ENCODE data around the gene EMD.

The EMD gene

GRCh38 chrX:154354516-154354915 is 24.6 kb upstream of the EMD start:
- H3K36me3 ChIP-seq (ENCODE audit: control insufficient read depth, low read length): peaks cover 11% of the 10 kb centered on the region; the same call in 1 of the 2 replicates
- TF ChIP-seq EZH2phosphoT487 (IDR thresholded peaks at IDR 0.05; ENCODE audit: borderline replicate concordance, low read length) (no peak), CTCF (IDR thresholded peaks at IDR 0.05; ENCODE audit: low read depth, low read length, poor library complexity, severe bottlenecking) (no peak)

GRCh38 chrX:154355094-154355775 is 23.9 kb upstream of the EMD start:
- Histone ChIP-seq H3K36me3 (ENCODE audit: control insufficient read depth, low read length) (peaks cover 11% of the 10 kb centered on the region; the same call in 1 of the 2 replicates), H3K9me3 (ENCODE audit: control insufficient read depth, insufficient read depth, low read length) (no peaks in the 10 kb centered on the region), H3K27me3 (ENCODE audit: control insufficient read depth, low read length) (no peaks in the 10 kb centered on the region), H4K20me1 (ENCODE audit: control insufficient read depth, insufficient read depth, low read depth, low read length) (no peaks in the 10 kb centered on the region), H3F3A (ENCODE audit: control insufficient read depth, insufficient read depth) (no peaks in the 10 kb centered on the region), H3K4me3 (ENCODE audit: low read length) (no peak overlapping the region), H3K27ac (ENCODE audit: low read depth, low read length) (no peak overlapping the region), H3K4me2 (ENCODE audit: low read length) (no peak overlapping the region), H3K79me2 (ENCODE audit: control insufficient read depth, low read length) (no peaks in the 10 kb centered on the region), H3K4me1 (ENCODE audit: control insufficient read depth, low read length) (no peaks in the 10 kb centered on the region), H3K9me2 (replicated peaks; ENCODE audit: control insufficient read depth, low read length) (no peaks in the 10 kb centered on the region)
- TF ChIP-seq EZH2phosphoT487 (IDR thresholded peaks at IDR 0.05; ENCODE audit: borderline replicate concordance, low read length) (no peak), CTCF (IDR thresholded peaks at IDR 0.05; ENCODE audit: low read depth, low read length, poor library complexity, severe bottlenecking) (no peak)

More at GRCh38 chrX:154354516-154354915, 24.6 kb upstream of the EMD start:
- Histone ChIP-seq H3F3A (ENCODE audit: control insufficient read depth, insufficient read depth) (no peaks in the 10 kb centered on the region), H4K20me1 (ENCODE audit: control insufficient read depth, insufficient read depth, low read depth, low read length) (no peaks in the 10 kb centered on the region), H3K4me3 (ENCODE audit: low read length) (no peak overlapping the region), H3K4me2 (ENCODE audit: low read length) (no peak overlapping the region), H3K9me3 (ENCODE audit: control insufficient read depth, insufficient read depth, low read length) (no peaks in the 10 kb centered on the region), H3K27ac (ENCODE audit: low read depth, low read length) (no peak overlapping the region), H3K27me3 (ENCODE audit: control insufficient read depth, low read length) (no peaks in the 10 kb centered on the region), H3K4me1 (ENCODE audit: control insufficient read depth, low read length) (no peaks in the 10 kb centered on the region), H3K9me2 (replicated peaks; ENCODE audit: control insufficient read depth, low read length) (no peaks in the 10 kb centered on the region), H3K79me2 (ENCODE audit: control insufficient read depth, low read length) (no peaks in the 10 kb centered on the region)

GRCh38 chrX:154355776-154356140 is 23.3 kb upstream of the EMD start:
- Histone ChIP-seq H3K4me3 (ENCODE audit: low read length) (no peak overlapping the region), H3K27me3 (ENCODE audit: control insufficient read depth, low read length) (no peaks in the 10 kb centered on the region), H3K9me3 (ENCODE audit: control insufficient read depth, insufficient read depth, low read length) (no peaks in the 10 kb centered on the region), H4K20me1 (ENCODE audit: control insufficient read depth, insufficient read depth, low read depth, low read length) (no peaks in the 10 kb centered on the region), H3K79me2 (ENCODE audit: control insufficient read depth, low read length) (no peaks in the 10 kb centered on the region), H3K27ac (ENCODE audit: low read depth, low read length) (no peak overlapping the region), H3K4me1 (ENCODE audit: control insufficient read depth, low read length) (no peaks in the 10 kb centered on the region), H3K36me3 (ENCODE audit: control insufficient read depth, low read length) (peaks cover 8% of the 10 kb centered on the region; the same call in 1 of the 2 replicates), H3K4me2 (ENCODE audit: low read length) (no peak overlapping the region), H3K9me2 (replicated peaks; ENCODE audit: control insufficient read depth, low read length) (no peaks in the 10 kb centered on the region), H3F3A (ENCODE audit: control insufficient read depth, insufficient read depth) (no peaks in the 10 kb centered on the region)
- no peak for TF ChIP-seq CTCF (IDR thresholded peaks at IDR 0.05; ENCODE audit: low read depth, low read length, poor library complexity, severe bottlenecking)
- no peak for TF ChIP-seq EZH2phosphoT487 (IDR thresholded peaks at IDR 0.05; ENCODE audit: borderline replicate concordance, low read length)
